Panc1 (cell line): ENCODE data around the gene SMG6. TPM values are rescaled to one million over a fixed set of nuclear protein-coding genes. Genes with fewer than 3 reads are reported as not detected.

ENCODE experiments used
- ATAC-seq: fragments of 200-7000 bp; cut with Tn5 transposase; 2 replicates; pipeline ENCODE4 v1.9.1; 2020; ENCODE audit warnings: mild to moderate bottlenecking, moderate library complexity
- BruUV-seq: library from RNA; stranded (reverse); fragments of 400-500 nt; replicated peaks from 2 replicates; lab custom pipeline; 2021; lab: Mats Ljungman, UMichigan
- CTCF ChIA-PET: fragments of 300-600 bp; sonication (Branson Sonifier 250); formaldehyde crosslinking; loops from one replicate; lab custom pipeline; 2022; ENCODE audit warnings: antibody characterized with exemption; lab: Charles Lee
- POLR2A ChIA-PET: fragments of 300-600 bp; sonication (Branson Sonifier 250); formaldehyde crosslinking; loops from one replicate; lab custom pipeline; 2022; ENCODE audit warnings: antibody characterized with exemption; lab: Charles Lee
- DNase-seq: peaks from one replicate; pipeline ENCODE4 v3.0.0-alpha.2; 2010; ENCODE audit warnings: low read depth, low spot score
- H3K27ac ChIP-seq: 2 replicates; pipeline ENCODE4 v1.5.1; 2011; ENCODE audit warnings: mild to moderate bottlenecking, low read length, inconsistent platforms
- H3K27me3 ChIP-seq: fragments of 200-500 bp; sonication (Bioruptor generic); 2 replicates; pipeline ENCODE4 v1.6.0; 2014; ENCODE audit warnings: low read length, inconsistent platforms; ENCODE audit not compliant: control insufficient read depth, insufficient read depth
- H3K36me3 ChIP-seq: fragments of 200-500 bp; sonication (Bioruptor generic); 2 replicates; pipeline ENCODE4 v1.5.1; 2014; ENCODE audit warnings: inconsistent platforms, mild to moderate bottlenecking, low read length, moderate library complexity; ENCODE audit not compliant: control insufficient read depth, insufficient read depth
- H3K4me1 ChIP-seq: 2 replicates; pipeline ENCODE4 v1.5.1; 2011; ENCODE audit warnings: inconsistent platforms, mild to moderate bottlenecking, low read length, moderate library complexity; ENCODE audit not compliant: control insufficient read depth, insufficient read depth
- H3K4me3 ChIP-seq, 2 experiments: 2 replicates each; pipeline ENCODE4 v1.5.1; 2011 to 2012; ENCODE audit warnings: low read depth in 2 of 2, low read length in 2 of 2, mild to moderate bottlenecking in 2 of 2, inconsistent platforms in 1 of 2, moderate library complexity in 1 of 2
- H3K9me3 ChIP-seq: fragments of 200-500 bp; sonication (Bioruptor generic); 2 replicates; pipeline ENCODE4 v1.5.1; 2014; ENCODE audit warnings: low read depth, mild to moderate bottlenecking, inconsistent platforms, low read length, moderate library complexity; ENCODE audit not compliant: control insufficient read depth, insufficient read depth
- POLR2AphosphoS5 ChIP-seq: IDR thresholded peaks from 2 replicates; pipeline ENCODE4 v1.6.1; 2012; ENCODE audit warnings: mild to moderate bottlenecking, low read depth, low read length, moderate library complexity
- SIN3A ChIP-seq: IDR thresholded peaks from 2 replicates; pipeline ENCODE4 v1.6.1; 2012; ENCODE audit warnings: low read depth, mild to moderate bottlenecking, low read length, moderate library complexity, borderline replicate concordance; ENCODE audit not compliant: insufficient read depth
- TCF7L2 ChIP-seq: IDR thresholded peaks from 2 replicates; pipeline ENCODE4 v1.6.1; 2011; ENCODE audit warnings: mild to moderate bottlenecking, low read depth, low read length, inconsistent platforms
- in situ Hi-C: cut with HindIII; loops from 2 replicates; pipeline ENCODE4 v1.10.0; 2016; ENCODE audit warnings: low sequenced_read_pairs, low pct_unique_long_range_greater_than_20kb
- intact Hi-C: fragments of 100-400 bp; cut with micrococcal nuclease; formaldehyde crosslinking; loops from one replicate; pipeline ENCODE4 v1.10.0; 2022; ENCODE audit not compliant: unreplicated experiment
- total RNA-seq: library from RNA; stranded (reverse); gene quantifications from one replicate; pipeline ENCODE4 v1.2.1, GENCODE V29; 2021; ENCODE audit not compliant: unreplicated experiment
- TF ChIP-seq, protein P1 (sequence below), 2 experiments: IDR thresholded peaks; 2 replicates each; pipeline ENCODE4 v1.6.1; 2011 to 2012; ENCODE audit warnings: low read depth in 2 of 2, control low read depth in 1 of 2, low read length in 1 of 2, mild to moderate bottlenecking in 1 of 2, moderate library complexity in 1 of 2; ENCODE audit not compliant: insufficient read depth in 1 of 2
- TF ChIP-seq, protein P2 (sequence below): fragments of 450-650 bp; IDR thresholded peaks from 2 replicates; pipeline ENCODE4 v1.5.1; 2017; ENCODE audit warnings: mild to moderate bottlenecking

SMG6 gene
- total RNA-seq, 1 experiment from 2014 or later: 17.8 TPM

DNA sequence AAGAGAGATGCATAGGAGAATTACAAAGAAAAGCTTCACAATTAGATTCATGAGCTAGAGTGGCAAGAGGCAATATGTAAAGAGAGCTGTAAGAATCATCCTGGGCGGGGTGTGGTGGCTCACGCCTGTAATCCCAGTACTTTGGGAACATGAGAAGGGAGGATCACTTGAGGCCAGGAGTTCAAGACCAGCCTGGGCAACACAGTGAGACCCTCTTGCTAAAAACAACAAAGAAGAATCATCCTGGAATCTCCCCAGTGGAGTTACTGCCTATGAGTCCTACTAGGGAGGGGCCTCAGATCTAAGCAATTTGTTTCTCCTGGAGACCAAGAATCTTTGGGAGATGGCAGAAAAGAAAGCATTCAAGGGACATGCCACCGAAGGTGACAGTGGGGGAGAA lies 129.6 kb downstream of the SMG6 start:
- POLR2A ChIA-PET: no interaction called here
- Histone ChIP-seq H3K4me3 (no peak overlapping the region), H3K27ac (no peak overlapping the region), H3K9me3 (no peaks in the 10 kb centered on the region), H3K27me3 (no peaks in the 10 kb centered on the region), H3K36me3 (no peaks in the 10 kb centered on the region), H3K4me1 (no peaks in the 10 kb centered on the region)
- in situ Hi-C loops (no loop called here), intact Hi-C loops (no loop called here)
- ATAC-seq (no peak), DNase-seq (no peak)
- BruUV-seq: no TSS peak
- TF ChIP-seq, protein P1, sequence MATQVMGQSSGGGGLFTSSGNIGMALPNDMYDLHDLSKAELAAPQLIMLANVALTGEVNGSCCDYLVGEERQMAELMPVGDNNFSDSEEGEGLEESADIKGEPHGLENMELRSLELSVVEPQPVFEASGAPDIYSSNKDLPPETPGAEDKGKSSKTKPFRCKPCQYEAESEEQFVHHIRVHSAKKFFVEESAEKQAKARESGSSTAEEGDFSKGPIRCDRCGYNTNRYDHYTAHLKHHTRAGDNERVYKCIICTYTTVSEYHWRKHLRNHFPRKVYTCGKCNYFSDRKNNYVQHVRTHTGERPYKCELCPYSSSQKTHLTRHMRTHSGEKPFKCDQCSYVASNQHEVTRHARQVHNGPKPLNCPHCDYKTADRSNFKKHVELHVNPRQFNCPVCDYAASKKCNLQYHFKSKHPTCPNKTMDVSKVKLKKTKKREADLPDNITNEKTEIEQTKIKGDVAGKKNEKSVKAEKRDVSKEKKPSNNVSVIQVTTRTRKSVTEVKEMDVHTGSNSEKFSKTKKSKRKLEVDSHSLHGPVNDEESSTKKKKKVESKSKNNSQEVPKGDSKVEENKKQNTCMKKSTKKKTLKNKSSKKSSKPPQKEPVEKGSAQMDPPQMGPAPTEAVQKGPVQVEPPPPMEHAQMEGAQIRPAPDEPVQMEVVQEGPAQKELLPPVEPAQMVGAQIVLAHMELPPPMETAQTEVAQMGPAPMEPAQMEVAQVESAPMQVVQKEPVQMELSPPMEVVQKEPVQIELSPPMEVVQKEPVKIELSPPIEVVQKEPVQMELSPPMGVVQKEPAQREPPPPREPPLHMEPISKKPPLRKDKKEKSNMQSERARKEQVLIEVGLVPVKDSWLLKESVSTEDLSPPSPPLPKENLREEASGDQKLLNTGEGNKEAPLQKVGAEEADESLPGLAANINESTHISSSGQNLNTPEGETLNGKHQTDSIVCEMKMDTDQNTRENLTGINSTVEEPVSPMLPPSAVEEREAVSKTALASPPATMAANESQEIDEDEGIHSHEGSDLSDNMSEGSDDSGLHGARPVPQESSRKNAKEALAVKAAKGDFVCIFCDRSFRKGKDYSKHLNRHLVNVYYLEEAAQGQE (IDR thresholded peaks at IDR 0.05; ENCODE audit: insufficient read depth in 1 of 2, low read depth in 2 of 2, low read length in 1 of 2): no peak
- no peak for TF ChIP-seq POLR2AphosphoS5
- no peak for TF ChIP-seq TCF7L2
- TF ChIP-seq, protein P2, sequence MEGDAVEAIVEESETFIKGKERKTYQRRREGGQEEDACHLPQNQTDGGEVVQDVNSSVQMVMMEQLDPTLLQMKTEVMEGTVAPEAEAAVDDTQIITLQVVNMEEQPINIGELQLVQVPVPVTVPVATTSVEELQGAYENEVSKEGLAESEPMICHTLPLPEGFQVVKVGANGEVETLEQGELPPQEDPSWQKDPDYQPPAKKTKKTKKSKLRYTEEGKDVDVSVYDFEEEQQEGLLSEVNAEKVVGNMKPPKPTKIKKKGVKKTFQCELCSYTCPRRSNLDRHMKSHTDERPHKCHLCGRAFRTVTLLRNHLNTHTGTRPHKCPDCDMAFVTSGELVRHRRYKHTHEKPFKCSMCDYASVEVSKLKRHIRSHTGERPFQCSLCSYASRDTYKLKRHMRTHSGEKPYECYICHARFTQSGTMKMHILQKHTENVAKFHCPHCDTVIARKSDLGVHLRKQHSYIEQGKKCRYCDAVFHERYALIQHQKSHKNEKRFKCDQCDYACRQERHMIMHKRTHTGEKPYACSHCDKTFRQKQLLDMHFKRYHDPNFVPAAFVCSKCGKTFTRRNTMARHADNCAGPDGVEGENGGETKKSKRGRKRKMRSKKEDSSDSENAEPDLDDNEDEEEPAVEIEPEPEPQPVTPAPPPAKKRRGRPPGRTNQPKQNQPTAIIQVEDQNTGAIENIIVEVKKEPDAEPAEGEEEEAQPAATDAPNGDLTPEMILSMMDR: no peak
- CTCF ChIA-PET: no interaction called here

DNA sequence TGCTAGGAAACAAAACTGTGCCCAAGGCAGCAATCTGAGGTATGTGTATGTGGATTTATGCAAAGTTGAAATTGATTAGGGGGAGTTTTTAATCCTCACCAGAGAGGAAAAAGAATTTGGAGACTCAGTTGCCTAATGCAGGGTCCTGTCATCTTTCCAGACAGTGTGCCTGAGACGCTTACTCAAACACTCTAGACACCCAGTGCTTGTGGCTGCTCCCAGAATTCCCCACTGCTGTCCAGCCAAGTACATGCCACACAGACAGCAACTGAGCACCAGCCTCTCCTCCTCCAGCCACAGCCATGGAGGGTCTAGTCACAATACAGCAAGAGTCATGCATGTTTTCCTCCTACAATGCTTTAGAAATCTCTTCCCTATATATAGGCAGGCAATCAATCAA lies 130.6 kb downstream of the SMG6 start:
- intact Hi-C loops: no loop called here
- in situ Hi-C loops: no loop called here
- POLR2A ChIA-PET: no interaction called here

More for the DNA sequence above, 130.6 kb downstream of the SMG6 start:
- no peak overlapping the region for H3K27ac ChIP-seq
- CTCF ChIA-PET: no interaction called here
- no peak; the same call in 1 of the 2 replicates for ATAC-seq
- no peaks in the 10 kb centered on the region for H3K27me3 ChIP-seq
- no peak for TF ChIP-seq SIN3A
- TF ChIP-seq, protein P1 (IDR thresholded peaks at IDR 0.05; ENCODE audit: insufficient read depth in 1 of 2, low read depth in 2 of 2, low read length in 1 of 2): no peak
- no peak for TF ChIP-seq TCF7L2
- TF ChIP-seq, protein P2: no peak
- DNase-seq: no peak
- H3K36me3 ChIP-seq: no peaks in the 10 kb centered on the region
- H3K9me3 ChIP-seq: no peaks in the 10 kb centered on the region
- H3K4me1 ChIP-seq: no peaks in the 10 kb centered on the region
- H3K4me3 ChIP-seq: no peak overlapping the region
- no TSS peak for BruUV-seq
